Natural killer cell (primary cell): ENCODE results near the gene TBX6. TPM values are rescaled to one million over a fixed set of nuclear protein-coding genes. Genes with fewer than 3 reads are reported as not detected.

Source experiments
- ATAC-seq, 3 donors: fragments of 150-1000 bp in 2 of 3; fragments of 200-7000 bp in 1 of 3; cut with Tn5 transposase; 1 replicate in 1 of 3; 2 replicates in 2 of 3; pipeline ENCODE4 v1.10.0; 2021; ENCODE audit warnings: mild to moderate bottlenecking in 2 of 3, moderate library complexity in 2 of 3
- DNase-seq, 2 donors: peaks; one replicate each; pipeline versions ENCODE4 v3.0.0 to v3.0.0-alpha.2; 2013 to 2021; ENCODE audit warnings: mixed read lengths in 1 of 2
- H3K27ac ChIP-seq: one replicate; pipeline ENCODE4 v1.5.1; 2013; ENCODE audit warnings: mild to moderate bottlenecking, low read length
- H3K27me3 ChIP-seq: one replicate; pipeline ENCODE4 v1.6.1; 2013; ENCODE audit warnings: low read length; ENCODE audit not compliant: control insufficient read depth, insufficient read depth
- H3K36me3 ChIP-seq: one replicate; pipeline ENCODE4 v1.6.1; 2013; ENCODE audit warnings: low read length; ENCODE audit not compliant: control insufficient read depth, insufficient read depth
- H3K4me1 ChIP-seq: one replicate; pipeline ENCODE4 v1.6.1; 2013; ENCODE audit warnings: low read length; ENCODE audit not compliant: control insufficient read depth, insufficient read depth
- H3K4me3 ChIP-seq: one replicate; pipeline ENCODE4 v1.5.1; 2013; ENCODE audit warnings: low read length
- H3K9me3 ChIP-seq: one replicate; pipeline ENCODE4 v1.6.1; 2013; ENCODE audit warnings: low read length; ENCODE audit not compliant: control insufficient read depth, insufficient read depth
- H3K27ac Mint-ChIP-seq, 2 donors: one replicate each; pipeline ENCODE4 v1.8.0; 2022; ENCODE audit warnings: mild to moderate bottlenecking in 2 of 2, mixed read lengths in 2 of 2, moderate library complexity in 1 of 2
- H3K27me3 Mint-ChIP-seq, 2 donors: one replicate each; pipeline ENCODE4 v1.8.0; 2022; ENCODE audit warnings: low read depth in 2 of 2, mixed read lengths in 2 of 2
- H3K36me3 Mint-ChIP-seq: one replicate; pipeline ENCODE4 v1.8.0; 2022; ENCODE audit warnings: mixed read lengths
- H3K4me1 Mint-ChIP-seq, 2 donors: one replicate each; pipeline ENCODE4 v1.8.0; 2022; ENCODE audit warnings: mixed read lengths in 2 of 2
- H3K4me3 Mint-ChIP-seq: one replicate; pipeline ENCODE4 v1.8.0; 2022; ENCODE audit warnings: mild to moderate bottlenecking, moderate library complexity, mixed read lengths
- H3K9me3 Mint-ChIP-seq, 2 donors: one replicate each; pipeline ENCODE4 v1.8.0; 2022; ENCODE audit warnings: mixed read lengths in 2 of 2
- WGBS: methylation state at CpG from one replicate; pipeline ENCODE4 v1.1.7; 2013; ENCODE audit warnings: missing lambda C conversion rate; ENCODE audit not compliant: insufficient coverage; 5-methylcytosine and 5-hydroxymethylcytosine counted together
- intact Hi-C: fragments of 100-400 bp; cut with micrococcal nuclease; formaldehyde crosslinking; loops from one replicate; pipeline ENCODE4 v1.14.2; 2022
- total RNA-seq, 4 donors: library from RNA; stranded (reverse); fragments of 120-200 nt in 1 of 4; gene quantifications; one replicate each; pipeline versions ENCODE4 v1.2.3 to v1.2.4, GENCODE V29; 2013 to 2022
- TF ChIP-seq, protein P1 (sequence below): fragments of 200-600 bp; IDR thresholded peaks from one replicate; pipeline ENCODE4 v1.8.0; 2022; ENCODE audit warnings: antibody characterized with exemption

Gene TBX6
- total RNA-seq, 3 donors from 2014 or later (not counting 1 experiment from before 2014, with no cell fraction given), result 0.91 to 1.1 (median 0.98) TPM

DNA sequence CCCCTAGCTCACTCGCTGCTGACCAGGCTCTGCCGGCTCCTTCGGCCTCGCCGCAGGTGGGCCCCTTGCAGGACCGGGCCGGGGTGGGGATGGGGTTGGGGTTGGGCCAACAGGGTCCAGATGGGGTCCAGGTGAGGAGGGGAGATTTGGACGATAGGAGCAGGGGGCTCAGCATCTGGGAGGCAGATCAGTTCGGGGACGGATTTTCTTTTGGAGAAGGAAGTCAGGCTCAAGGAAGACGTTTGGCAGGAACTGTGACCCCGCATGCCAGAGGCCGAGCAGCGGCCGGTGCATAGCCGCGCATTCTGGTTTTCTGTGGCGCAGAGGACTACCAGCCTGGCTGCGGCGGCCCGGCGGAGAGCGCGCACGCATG, 27.0 kb downstream of the TBX6 start:
- ATAC-seq, result no peak
- H3K4me1 ChIP-seq, result peaks cover 42% of the 10 kb centered on the region
- H3K9me3 ChIP-seq, result no peaks in the 10 kb centered on the region
- H3K4me3 Mint-ChIP-seq, result peak overlapping the region; percentile 98
- H3K36me3 ChIP-seq, result peaks cover 25% of the 10 kb centered on the region
- no peaks in the 10 kb centered on the region for H3K36me3 Mint-ChIP-seq
- TF ChIP-seq, protein P1, sequence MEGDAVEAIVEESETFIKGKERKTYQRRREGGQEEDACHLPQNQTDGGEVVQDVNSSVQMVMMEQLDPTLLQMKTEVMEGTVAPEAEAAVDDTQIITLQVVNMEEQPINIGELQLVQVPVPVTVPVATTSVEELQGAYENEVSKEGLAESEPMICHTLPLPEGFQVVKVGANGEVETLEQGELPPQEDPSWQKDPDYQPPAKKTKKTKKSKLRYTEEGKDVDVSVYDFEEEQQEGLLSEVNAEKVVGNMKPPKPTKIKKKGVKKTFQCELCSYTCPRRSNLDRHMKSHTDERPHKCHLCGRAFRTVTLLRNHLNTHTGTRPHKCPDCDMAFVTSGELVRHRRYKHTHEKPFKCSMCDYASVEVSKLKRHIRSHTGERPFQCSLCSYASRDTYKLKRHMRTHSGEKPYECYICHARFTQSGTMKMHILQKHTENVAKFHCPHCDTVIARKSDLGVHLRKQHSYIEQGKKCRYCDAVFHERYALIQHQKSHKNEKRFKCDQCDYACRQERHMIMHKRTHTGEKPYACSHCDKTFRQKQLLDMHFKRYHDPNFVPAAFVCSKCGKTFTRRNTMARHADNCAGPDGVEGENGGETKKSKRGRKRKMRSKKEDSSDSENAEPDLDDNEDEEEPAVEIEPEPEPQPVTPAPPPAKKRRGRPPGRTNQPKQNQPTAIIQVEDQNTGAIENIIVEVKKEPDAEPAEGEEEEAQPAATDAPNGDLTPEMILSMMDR, result no peak
- intact Hi-C loops, result loop anchor here (1.0 to 10.0 kb wide), 3 partner anchors 11 to 340 kb away; partner anchors contain the start of genes PPP4C and ZNF771
- H3K27ac ChIP-seq, result peak overlapping the region; percentile 79
- peak overlapping the region; percentile 94 to 98 for H3K27ac Mint-ChIP-seq
- no peaks in the 10 kb centered on the region for H3K27me3 Mint-ChIP-seq
- WGBS, result under 1% methylated on average over 25 of the region's 25 CpGs
- H3K9me3 Mint-ChIP-seq, result no peaks in the 10 kb centered on the region
- H3K4me1 Mint-ChIP-seq, result peaks cover 35 to 50% of the 10 kb centered on the region in 2 donors
- no peaks in the 10 kb centered on the region for H3K27me3 ChIP-seq
- DNase-seq, result no peak
- peak overlapping the region; percentile 96 for H3K4me3 ChIP-seq

DNA sequence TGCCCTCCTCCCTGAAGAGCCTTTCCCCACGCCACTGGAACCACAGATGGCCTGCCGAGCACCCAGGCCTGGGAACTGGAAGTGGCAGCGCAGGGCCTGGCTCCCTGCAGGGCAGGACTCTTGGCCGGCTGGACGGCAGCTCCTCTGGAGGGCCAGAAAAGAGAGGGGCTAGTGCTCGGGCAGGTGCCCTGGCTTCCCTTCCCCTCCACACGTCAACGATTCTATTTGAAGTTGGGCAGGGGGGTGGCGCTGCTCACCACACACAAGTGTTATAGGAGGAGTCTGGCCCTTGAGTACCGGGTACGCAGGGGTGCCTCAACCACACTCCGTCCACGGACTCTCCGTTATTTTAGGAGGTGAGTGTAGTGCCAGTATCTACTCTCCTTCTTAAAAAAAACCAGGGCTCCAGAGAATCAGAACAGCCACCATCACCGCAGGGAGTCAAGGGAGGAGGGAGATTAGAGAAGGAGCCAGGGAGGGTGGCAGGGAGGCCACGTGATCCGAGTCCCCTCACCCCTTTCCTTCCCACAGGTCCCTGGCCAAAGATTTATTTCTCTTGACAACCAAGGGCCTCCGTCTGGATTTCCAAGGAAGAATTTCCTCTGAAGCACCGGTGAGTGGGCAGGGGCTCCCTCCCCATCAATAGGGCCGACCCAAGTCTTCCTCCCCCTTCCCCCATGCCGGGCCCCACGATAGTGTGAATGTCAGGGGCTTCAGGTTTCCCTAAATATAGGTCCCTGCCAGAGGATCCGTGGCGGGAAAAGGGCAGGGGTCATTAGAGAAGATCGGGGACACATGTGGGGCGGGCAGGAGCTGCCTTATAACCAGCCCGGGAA, 27.6 kb downstream of the TBX6 start:
- WGBS, result 1% methylated on average over 16 of the region's 27 CpGs
- Histone ChIP-seq H3K4me1 (peaks cover 42% of the 10 kb centered on the region), H3K4me3 (peak overlapping the region; percentile 96), H3K27ac (peak overlapping the region; percentile 79), H3K36me3 (peaks cover 19% of the 10 kb centered on the region), H3K9me3 (no peaks in the 10 kb centered on the region), H3K27me3 (no peaks in the 10 kb centered on the region)
- TF ChIP-seq, protein P1, result no peak
- ATAC-seq (peak in 2 of 3 donors; percentile 19 to 20), DNase-seq (peak; percentile 65 to 81)
- intact Hi-C loops, result loop anchor here (1.0 to 10.0 kb wide), 2 partner anchors 28 to 341 kb away; partner anchors contain the start of gene ZNF771
- Mint-ChIP-seq H3K4me3 (peak overlapping the region; percentile 98), H3K27ac (peak overlapping the region; percentile 94 to 98), H3K36me3 (no peaks in the 10 kb centered on the region), H3K4me1 (peaks cover 31 to 47% of the 10 kb centered on the region in 2 donors), H3K9me3 (no peaks in the 10 kb centered on the region), H3K27me3 (no peaks in the 10 kb centered on the region)

DNA sequence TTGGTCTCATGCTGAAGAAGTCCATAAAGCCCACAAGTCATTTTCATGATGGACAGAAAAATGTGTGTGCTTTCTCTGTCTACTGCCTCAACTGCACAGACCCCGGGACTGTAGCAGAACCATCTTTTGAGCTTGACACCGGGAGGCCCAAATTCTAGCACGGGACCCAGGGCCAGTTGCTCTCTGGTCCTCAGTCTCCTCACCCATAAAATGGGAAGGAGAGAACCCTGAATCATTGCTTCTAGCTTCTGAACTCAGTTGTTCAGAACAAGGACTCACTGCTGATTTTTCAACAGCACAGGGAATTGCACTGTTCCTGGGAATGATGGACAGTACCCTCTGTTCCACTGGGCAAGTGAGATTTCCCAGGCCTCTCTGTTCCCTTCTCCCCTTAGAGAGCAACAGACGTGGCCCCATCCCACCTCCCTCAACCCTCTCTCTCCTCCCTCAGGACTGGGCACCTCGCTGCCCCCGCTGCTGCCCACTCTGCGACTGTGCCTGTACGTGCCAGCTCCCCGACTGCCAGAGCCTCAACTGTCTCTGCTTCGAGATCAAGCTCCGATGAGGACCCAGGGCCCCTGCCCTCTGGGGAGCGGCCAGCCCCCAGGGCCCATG, 28.3 kb downstream of the TBX6 start:
- no peak overlapping the region for H3K4me3 ChIP-seq

More for the DNA sequence above, 28.3 kb downstream of the TBX6 start:
- H3K27me3 Mint-ChIP-seq, result no peaks in the 10 kb centered on the region
- peaks cover 12% of the 10 kb centered on the region for H3K36me3 ChIP-seq
- peak overlapping the region; percentile 94 to 98 for H3K27ac Mint-ChIP-seq
- TF ChIP-seq, protein P1, result no peak
- H3K36me3 Mint-ChIP-seq, result no peaks in the 10 kb centered on the region
- peak overlapping the region; percentile 98 for H3K4me3 Mint-ChIP-seq
- H3K27me3 ChIP-seq, result no peaks in the 10 kb centered on the region
- intact Hi-C loops, result loop anchor here (10.0 kb wide), 1 partner anchor 341 kb away; the partner anchor contains the start of gene ZNF771
- H3K4me1 Mint-ChIP-seq, result peaks cover 27 to 41% of the 10 kb centered on the region in 2 donors
- H3K9me3 ChIP-seq, result no peaks in the 10 kb centered on the region
- DNase-seq (no peak), ATAC-seq (no peak)
- H3K4me1 ChIP-seq, result peaks cover 35% of the 10 kb centered on the region
- no peaks in the 10 kb centered on the region for H3K9me3 Mint-ChIP-seq
- WGBS, result 58% methylated on average over 12 of the region's 12 CpGs
- H3K27ac ChIP-seq, result peak overlapping the region; percentile 79
